Measurements from ENCODE around the gene RACK1. TPM values are rescaled to one million over a fixed set of nuclear protein-coding genes. Genes with fewer than 3 reads are reported as not detected.

RACK1 gene
- total and polyA plus RNA-seq, 8 donors: 1,244 to 3,083 (median 2,960) TPM

- Histone ChIP-seq H3K4me3 (peak overlapping the region; percentile 61 to 85), H3K36me3 (no peaks in the 10 kb centered on the region), H3K27ac (peak overlapping the region; percentile 91 to 94), H3K9me3 (no peaks in the 10 kb centered on the region), H3K4me1 (peaks cover 5 to 37% of the 10 kb centered on the region in 2 donors), H3K27me3 (no peaks in the 10 kb centered on the region)
- DNase-seq: peak in 1 of 4 donors; percentile 59
- ATAC-seq: no peak
- intact Hi-C loops (cut with DNase I): no loop called here
- no peak for TF ChIP-seq CTCF (IDR thresholded peaks at IDR 0.05)
Observed at GRCh38 chr5:181192337-181193046, 51.2 kb downstream of the RACK1 start.

GRCh38 chr5:181191526-181192336 is 52.0 kb downstream of the RACK1 start:
- H3K27me3 ChIP-seq: no peaks in the 10 kb centered on the region
- H3K4me3 ChIP-seq: peak overlapping the region; percentile 61 to 85
- peaks cover 5 to 37% of the 10 kb centered on the region in 2 donors for H3K4me1 ChIP-seq
- TF ChIP-seq CTCF (IDR thresholded peaks at IDR 0.05): no peak
- peak; percentile 94 to 98 (median 96) for DNase-seq
- H3K36me3 ChIP-seq: no peaks in the 10 kb centered on the region
- peak overlapping the region; percentile 91 to 94 for H3K27ac ChIP-seq
- peak; percentile 80 for ATAC-seq
- intact Hi-C loops (cut with DNase I): no loop called here
- no peaks in the 10 kb centered on the region for H3K9me3 ChIP-seq

GRCh38 chr5:181190711-181191525 is 52.8 kb downstream of the RACK1 start:
- no peaks in the 10 kb centered on the region for H3K9me3 ChIP-seq
- intact Hi-C loops (cut with DNase I): no loop called here
- ATAC-seq (peak; percentile 27), DNase-seq (peak in 2 of 4 donors; percentile 49 to 88)
- H3K27ac ChIP-seq: peak overlapping the region; percentile 91 to 94
- no peaks in the 10 kb centered on the region for H3K36me3 ChIP-seq
- H3K4me3 ChIP-seq: peak overlapping the region; percentile 61 to 85
- peaks cover 5 to 37% of the 10 kb centered on the region in 2 donors for H3K4me1 ChIP-seq
- no peak for TF ChIP-seq CTCF (IDR thresholded peaks at IDR 0.05)
- no peaks in the 10 kb centered on the region for H3K27me3 ChIP-seq

GRCh38 chr5:181189962-181190710 is 53.6 kb downstream of the RACK1 start:
- Histone ChIP-seq H3K36me3 (no peaks in the 10 kb centered on the region), H3K4me1 (peaks cover 5 to 38% of the 10 kb centered on the region in 2 donors), H3K27ac (peak overlapping the region in 1 of 2 donors; percentile 94), H3K4me3 (peak overlapping the region; percentile 61 to 85), H3K9me3 (no peaks in the 10 kb centered on the region), H3K27me3 (no peaks in the 10 kb centered on the region)
- TF ChIP-seq CTCF (IDR thresholded peaks at IDR 0.05): no peak
- intact Hi-C loops (cut with DNase I): no loop called here
- DNase-seq (peak in 1 of 4 donors; percentile 81), ATAC-seq (peak; percentile 1)
